ENCODE measurements around the gene TAX1BP3.

TAX1BP3 gene

DNA sequence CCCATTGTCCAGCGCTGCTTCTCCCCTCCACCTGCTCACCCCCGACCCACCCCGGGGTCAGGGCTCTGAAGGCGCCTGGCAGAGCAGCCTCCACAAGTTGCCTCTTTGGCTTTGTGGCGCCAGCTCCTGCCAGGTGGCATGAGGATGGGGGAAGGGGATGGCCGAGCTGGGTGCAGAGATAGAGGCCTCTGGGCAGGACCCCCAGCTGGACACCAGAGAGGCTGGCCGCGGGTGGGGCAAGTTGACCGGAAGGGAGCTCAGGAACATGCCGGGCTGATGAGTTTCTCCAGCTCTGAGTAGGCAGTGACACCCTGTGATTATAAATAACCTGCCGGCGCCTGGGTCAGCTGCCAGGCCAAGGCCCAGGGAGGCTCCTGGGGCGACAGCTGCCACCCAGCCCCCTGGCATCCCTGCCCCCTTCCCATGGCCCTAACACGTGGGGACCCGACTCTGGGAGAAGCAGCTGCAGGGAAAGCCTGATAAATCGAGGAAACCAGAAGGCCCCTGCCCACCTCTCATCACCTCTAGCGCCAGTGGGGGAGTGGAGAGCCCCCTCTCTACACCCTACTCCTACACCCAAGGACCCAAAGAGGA is 26.8 kb upstream of the TAX1BP3 start:
- in situ Hi-C loops (cut with HindIII; ENCODE audit: low pct_unique_long_range_greater_than_20kb, low sequenced_read_pairs) = no loop called here
- DNase-seq (ENCODE audit: low read depth in 1 of 2, low spot score in 1 of 2) = no peak
- no peak for TF ChIP-seq JUND (IDR thresholded peaks at IDR 0.05; ENCODE audit: low read depth)

DNA sequence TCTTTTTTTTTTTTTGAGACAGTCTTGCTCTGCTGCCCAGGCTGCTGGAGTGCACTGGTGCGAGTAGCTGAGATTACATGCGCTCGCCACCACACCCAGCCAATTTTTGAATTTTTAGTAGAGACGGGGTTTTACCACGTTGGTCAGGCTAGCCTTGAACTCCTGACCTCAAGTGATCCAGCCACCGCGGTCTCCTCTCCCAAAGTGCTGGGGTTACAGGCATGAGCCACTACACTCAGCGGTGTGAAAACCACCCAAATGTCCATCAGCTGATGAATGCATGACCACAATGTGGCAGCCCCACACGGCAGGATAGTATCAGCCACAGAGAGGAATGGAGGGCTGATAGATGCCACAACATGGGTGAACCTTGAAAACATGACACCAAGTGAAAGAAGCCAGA is 25.5 kb upstream of the TAX1BP3 start:
- TF ChIP-seq JUND (IDR thresholded peaks at IDR 0.05; ENCODE audit: low read depth) = no peak
- in situ Hi-C loops (cut with HindIII; ENCODE audit: low pct_unique_long_range_greater_than_20kb, low sequenced_read_pairs) = no loop called here
- DNase-seq (ENCODE audit: low read depth in 1 of 2, low spot score in 1 of 2) = no peak

DNA sequence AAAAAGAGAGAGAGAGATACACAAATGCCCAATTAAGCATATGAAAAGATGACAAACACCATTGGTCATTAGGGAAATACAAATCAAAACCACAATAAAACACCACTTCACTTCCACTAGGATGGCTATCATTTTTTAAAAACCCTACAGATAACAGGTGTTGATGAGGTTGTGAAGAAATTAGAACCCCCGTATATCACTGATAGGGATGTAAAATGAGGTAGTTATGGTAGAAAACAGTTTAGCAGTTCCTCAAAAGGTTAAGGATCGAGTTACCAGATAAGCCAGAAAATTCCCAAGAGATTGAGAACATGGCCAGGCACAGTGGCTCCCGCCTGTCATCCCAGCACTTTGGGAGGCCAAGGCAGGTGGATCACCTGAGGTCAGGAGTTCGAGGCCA is 24.8 kb upstream of the TAX1BP3 start:
- in situ Hi-C loops (cut with HindIII; ENCODE audit: low pct_unique_long_range_greater_than_20kb, low sequenced_read_pairs) = no loop called here
- no peak for TF ChIP-seq JUND (IDR thresholded peaks at IDR 0.05; ENCODE audit: low read depth)
- DNase-seq (ENCODE audit: low read depth in 1 of 2, low spot score in 1 of 2) = no peak

DNA sequence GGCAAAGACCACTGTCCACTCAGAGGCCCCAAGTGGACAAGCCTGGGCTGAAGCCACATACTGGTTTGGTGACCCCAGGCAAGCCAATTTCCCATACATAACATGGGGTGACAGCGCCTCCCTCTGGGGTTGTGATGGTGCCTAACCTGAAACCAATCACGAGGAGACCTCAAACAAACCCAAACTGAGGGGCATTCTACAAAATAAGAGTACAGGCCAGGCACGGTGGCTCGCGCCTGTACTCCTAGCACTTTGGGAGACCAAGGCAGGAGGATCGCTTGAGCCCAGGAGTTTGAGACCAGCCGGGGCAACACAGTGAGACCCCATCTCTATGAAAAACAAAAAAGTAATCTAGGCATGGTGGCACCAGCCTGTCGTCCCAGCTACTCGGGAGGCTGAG is 24.0 kb upstream of the TAX1BP3 start:
- TF ChIP-seq JUND (IDR thresholded peaks at IDR 0.05; ENCODE audit: low read depth) = no peak
- in situ Hi-C loops (cut with HindIII; ENCODE audit: low pct_unique_long_range_greater_than_20kb, low sequenced_read_pairs) = no loop called here
- DNase-seq (ENCODE audit: low read depth in 1 of 2, low spot score in 1 of 2) = no peak

DNA sequence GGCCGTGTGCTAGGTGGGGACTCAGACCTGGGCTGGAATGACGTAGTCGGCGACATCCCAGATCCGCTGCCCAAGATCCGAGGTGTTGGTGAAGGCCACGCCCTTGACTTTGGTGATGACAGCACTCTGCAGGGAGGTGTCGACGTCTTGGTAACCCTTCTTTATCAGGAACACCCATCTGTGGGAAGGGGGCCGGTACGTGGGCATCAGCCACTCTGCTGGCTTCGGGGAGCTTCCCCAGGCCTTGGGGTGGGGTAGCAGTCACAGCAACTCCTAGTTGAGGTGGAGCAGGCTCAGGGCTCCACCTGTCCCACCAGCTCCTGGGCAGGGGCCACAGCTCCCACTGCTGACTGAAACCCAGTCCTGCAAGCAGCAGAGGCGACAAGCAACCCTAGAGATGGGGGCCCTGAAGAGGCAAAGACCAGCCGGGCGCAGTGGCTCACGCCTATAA is 23.3 kb upstream of the TAX1BP3 start:
- in situ Hi-C loops (cut with HindIII; ENCODE audit: low pct_unique_long_range_greater_than_20kb, low sequenced_read_pairs) = no loop called here
- DNase-seq (ENCODE audit: low read depth in 1 of 2, low spot score in 1 of 2) = no peak
- no peak for TF ChIP-seq JUND (IDR thresholded peaks at IDR 0.05; ENCODE audit: low read depth)

DNA sequence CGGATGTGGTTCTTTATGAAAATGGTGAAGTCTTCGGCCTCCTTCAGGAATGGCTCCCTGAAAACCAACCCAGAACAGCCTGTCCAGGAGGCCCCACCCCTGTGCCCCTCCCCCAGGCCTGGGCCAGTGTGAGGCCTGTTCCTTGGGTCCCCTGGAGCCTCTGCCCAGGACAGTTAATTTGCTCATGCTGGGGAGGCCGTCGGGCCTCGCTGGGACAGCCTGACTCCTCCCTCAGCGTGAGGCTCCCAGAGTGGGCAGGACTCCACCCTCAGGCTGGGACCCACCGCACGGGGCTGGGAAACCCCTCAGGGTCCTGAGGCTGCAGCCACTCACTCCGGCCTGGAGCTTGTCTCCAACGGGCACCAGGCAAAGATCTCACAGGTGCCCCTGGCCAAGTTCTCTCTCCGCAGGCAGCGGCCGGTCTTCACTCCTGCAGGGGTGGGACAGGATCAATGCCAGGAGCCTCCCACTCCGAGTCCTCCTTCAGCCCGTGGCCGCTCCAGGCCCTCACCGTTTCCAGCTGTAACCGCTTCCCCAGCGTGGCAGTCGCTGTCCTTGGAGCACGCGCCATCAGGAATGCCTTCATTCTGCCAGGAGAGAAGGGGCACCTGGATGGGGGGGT is 21.8 kb upstream of the TAX1BP3 start:
- in situ Hi-C loops (cut with HindIII; ENCODE audit: low pct_unique_long_range_greater_than_20kb, low sequenced_read_pairs) = no loop called here
- no peak for TF ChIP-seq JUND (IDR thresholded peaks at IDR 0.05; ENCODE audit: low read depth)
- DNase-seq (ENCODE audit: low read depth in 1 of 2, low spot score in 1 of 2) = no peak

DNA sequence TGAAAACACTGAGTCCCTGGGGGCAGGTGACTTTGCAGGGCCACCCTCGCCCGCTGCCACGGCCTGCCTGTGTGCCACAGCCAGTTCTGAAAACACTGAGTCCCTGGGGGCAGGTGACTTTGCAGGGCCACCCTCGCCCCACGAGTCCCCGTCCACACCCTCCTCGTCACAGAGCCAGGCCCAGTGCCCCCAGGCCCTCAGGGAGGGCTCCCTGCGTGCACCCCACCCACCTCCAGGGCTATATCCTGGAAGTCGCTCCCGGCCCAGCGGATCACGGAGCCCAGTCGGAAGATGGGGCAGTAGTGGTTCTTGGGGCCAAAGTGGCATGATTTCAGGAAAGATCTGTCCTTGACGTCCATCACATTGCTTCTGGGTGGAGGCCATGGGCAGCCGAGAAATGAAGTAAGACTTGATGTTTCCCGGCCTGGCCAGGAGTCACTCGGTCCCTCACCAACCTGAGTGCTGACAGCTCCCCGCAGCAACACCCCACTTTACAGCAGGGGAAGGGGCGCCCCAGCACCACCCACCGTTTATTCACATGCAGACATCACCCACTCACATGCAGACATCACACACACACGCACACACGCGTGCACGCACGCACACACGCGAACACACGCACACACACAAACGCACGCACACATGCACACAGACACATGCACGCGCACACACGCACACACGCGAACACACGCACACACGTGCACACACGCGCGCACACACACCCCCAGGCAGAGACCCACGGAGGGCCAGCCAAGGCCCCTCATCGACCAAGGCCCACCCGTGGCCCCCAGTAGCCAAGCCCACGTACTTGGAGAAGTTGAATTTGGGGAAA is 21.1 kb upstream of the TAX1BP3 start:
- DNase-seq (ENCODE audit: low read depth in 1 of 2, low spot score in 1 of 2) = no peak
- in situ Hi-C loops (cut with HindIII; ENCODE audit: low pct_unique_long_range_greater_than_20kb, low sequenced_read_pairs) = no loop called here
- no peak for TF ChIP-seq JUND (IDR thresholded peaks at IDR 0.05; ENCODE audit: low read depth)

DNA sequence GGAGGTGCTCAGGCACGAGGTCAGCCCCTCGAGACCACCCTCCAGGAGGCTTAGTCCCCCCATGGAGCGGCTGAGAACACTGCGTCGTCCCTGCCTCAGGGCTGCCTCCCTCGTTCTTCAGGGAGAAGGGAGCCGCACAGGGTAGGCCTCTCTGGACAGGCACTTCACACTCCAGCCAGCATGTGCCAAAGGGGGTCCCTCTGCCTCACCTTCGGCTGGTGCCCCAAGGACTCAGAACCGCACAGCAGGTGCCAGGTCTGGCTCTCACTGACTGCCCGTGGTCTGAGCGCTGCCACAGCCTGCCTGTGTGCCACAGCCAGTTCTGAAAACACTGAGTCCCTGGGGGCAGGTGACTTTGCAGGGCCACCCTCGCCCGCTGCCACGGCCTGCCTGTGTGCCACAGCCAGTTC is 20.5 kb upstream of the TAX1BP3 start:
- no peak for TF ChIP-seq JUND (IDR thresholded peaks at IDR 0.05; ENCODE audit: low read depth)
- DNase-seq (ENCODE audit: low read depth in 1 of 2, low spot score in 1 of 2) = no peak
- in situ Hi-C loops (cut with HindIII; ENCODE audit: low pct_unique_long_range_greater_than_20kb, low sequenced_read_pairs) = no loop called here

DNA sequence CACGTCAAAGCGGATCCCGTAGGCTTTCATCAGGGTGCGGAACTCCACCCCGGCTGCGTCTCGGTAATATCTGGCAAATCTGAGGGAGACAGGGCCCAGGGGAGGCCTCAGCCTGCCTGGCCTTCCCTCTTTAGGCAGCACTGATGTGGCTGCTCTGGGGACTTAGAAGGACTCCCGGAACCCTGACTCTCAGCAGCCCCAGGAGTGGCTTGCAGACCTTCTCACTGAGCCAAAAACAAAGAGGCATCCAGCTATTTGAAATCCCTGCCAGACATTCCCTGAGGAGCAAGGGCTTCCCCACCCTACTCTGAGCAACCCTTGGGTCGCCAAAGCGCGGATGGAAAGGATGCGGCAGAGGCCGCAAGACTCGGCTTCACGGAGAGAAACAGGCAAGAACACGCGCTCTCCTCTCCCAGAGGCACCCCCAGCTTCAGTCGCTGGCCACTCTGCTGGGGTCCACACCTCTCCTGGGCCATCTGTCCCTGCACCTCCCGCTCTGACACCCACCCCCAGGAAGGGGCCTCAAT is 19.7 kb upstream of the TAX1BP3 start:
- no peak for DNase-seq (ENCODE audit: low read depth in 1 of 2, low spot score in 1 of 2)
- no peak for TF ChIP-seq JUND (IDR thresholded peaks at IDR 0.05; ENCODE audit: low read depth)
- in situ Hi-C loops (cut with HindIII; ENCODE audit: low pct_unique_long_range_greater_than_20kb, low sequenced_read_pairs) = no loop called here

DNA sequence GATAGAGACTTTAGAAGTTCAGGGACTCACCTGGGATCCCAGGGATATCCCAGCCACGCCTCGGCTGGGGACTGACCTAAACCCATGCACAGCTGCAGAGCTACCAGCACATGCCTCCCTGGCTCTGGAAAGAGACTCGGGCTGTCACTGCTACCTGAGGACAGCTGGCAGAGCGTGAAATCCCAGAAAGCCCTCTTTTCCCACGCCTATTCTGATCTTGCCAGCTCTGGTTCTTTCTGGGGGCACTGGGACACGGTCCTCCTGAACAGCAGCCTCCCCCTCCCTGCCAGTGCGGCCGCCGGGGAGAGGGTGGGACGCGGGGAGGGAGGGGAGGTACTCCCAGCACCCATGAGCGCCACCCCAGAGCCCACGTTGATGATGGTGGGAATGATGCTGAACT is 16.8 kb upstream of the TAX1BP3 start:
- TF ChIP-seq JUND (IDR thresholded peaks at IDR 0.05; ENCODE audit: low read depth) = no peak
- in situ Hi-C loops (cut with HindIII; ENCODE audit: low pct_unique_long_range_greater_than_20kb, low sequenced_read_pairs) = no loop called here
- DNase-seq (ENCODE audit: low read depth in 1 of 2, low spot score in 1 of 2) = no peak

DNA sequence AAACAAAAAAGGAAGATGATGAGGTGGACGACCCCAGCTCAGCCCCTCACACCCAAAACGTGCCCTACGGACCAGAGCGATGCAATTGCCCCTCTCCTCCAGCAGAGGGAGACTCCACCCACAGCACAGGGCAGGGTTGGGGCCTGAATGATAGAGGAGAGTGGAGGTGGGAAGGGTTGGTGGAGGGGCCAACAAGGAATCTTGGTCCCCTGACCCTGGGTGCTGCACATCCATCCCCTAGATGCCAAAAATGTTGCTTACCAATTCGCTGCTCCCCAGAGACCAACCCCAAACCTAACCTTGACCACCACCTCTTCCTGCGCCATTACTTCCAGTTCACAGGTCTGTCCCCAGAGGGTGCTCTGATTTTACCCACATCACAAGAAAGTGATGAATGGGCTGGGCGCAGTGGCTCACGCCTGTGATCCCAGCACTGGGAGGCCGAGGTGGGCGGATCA is 14.7 kb upstream of the TAX1BP3 start:
- peak; percentile 37 to 59 for DNase-seq (ENCODE audit: low read depth in 1 of 2, low spot score in 1 of 2)
- in situ Hi-C loops (cut with HindIII; ENCODE audit: low pct_unique_long_range_greater_than_20kb, low sequenced_read_pairs) = no loop called here
- TF ChIP-seq JUND (IDR thresholded peaks at IDR 0.05; ENCODE audit: low read depth) = no peak

DNA sequence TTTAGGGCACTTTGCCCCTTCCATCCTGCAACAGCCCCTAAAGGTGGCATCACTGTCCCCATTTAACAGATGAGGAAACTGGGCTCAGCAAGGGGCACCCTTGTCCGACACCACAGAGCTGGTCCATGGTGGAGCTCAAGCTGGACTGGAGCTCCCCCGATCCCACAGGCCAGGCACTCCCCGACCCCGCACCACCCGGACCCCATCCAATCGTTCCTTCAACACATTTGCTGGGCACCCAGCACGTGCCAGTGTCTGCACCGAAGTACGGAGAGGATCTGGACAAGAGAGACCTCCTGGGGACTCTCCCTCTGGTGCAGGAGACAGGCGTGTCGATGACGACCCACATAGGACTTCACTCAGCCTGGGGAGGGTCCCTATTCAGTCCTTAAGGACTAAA is 13.7 kb upstream of the TAX1BP3 start:
- in situ Hi-C loops (cut with HindIII; ENCODE audit: low pct_unique_long_range_greater_than_20kb, low sequenced_read_pairs) = no loop called here
- no peak for DNase-seq (ENCODE audit: low read depth in 1 of 2, low spot score in 1 of 2)
- TF ChIP-seq JUND (IDR thresholded peaks at IDR 0.05; ENCODE audit: low read depth) = no peak

DNA sequence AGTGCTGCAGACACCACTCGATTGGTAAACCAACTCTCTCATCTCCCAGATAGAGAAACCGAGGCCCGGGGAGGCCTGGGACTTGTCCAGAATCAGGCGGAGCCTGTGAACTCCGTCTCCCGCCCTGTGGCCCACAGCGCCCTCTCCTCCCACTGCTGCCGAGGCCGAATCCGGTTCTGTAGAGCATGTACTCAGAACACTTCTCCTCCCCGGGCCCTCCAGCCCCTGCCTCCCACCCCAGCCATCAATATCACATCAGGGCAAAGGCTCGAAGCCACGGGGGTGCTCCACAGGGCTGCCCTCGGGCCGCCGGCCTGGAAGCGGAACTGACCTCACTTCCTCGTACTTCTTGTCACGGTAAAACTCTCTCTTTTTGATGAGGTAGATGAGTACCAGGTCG is 13.2 kb upstream of the TAX1BP3 start:
- DNase-seq (ENCODE audit: low read depth in 1 of 2, low spot score in 1 of 2) = no peak
- in situ Hi-C loops (cut with HindIII; ENCODE audit: low pct_unique_long_range_greater_than_20kb, low sequenced_read_pairs) = no loop called here
- TF ChIP-seq JUND (IDR thresholded peaks at IDR 0.05; ENCODE audit: low read depth) = no peak
